ENCODE measurements around the gene MGAM2. TPM values are rescaled to one million over a fixed set of nuclear protein-coding genes. Genes with fewer than 3 reads are reported as not detected.

The MGAM2 gene
- total RNA-seq, 1 donor from 2014 or later: 0.15 TPM

- TF ChIP-seq, protein P1, sequence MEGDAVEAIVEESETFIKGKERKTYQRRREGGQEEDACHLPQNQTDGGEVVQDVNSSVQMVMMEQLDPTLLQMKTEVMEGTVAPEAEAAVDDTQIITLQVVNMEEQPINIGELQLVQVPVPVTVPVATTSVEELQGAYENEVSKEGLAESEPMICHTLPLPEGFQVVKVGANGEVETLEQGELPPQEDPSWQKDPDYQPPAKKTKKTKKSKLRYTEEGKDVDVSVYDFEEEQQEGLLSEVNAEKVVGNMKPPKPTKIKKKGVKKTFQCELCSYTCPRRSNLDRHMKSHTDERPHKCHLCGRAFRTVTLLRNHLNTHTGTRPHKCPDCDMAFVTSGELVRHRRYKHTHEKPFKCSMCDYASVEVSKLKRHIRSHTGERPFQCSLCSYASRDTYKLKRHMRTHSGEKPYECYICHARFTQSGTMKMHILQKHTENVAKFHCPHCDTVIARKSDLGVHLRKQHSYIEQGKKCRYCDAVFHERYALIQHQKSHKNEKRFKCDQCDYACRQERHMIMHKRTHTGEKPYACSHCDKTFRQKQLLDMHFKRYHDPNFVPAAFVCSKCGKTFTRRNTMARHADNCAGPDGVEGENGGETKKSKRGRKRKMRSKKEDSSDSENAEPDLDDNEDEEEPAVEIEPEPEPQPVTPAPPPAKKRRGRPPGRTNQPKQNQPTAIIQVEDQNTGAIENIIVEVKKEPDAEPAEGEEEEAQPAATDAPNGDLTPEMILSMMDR (IDR thresholded peaks at IDR 0.05; ENCODE audit: unreplicated experiment): no peak
- Mint-ChIP-seq H3K36me3 (ENCODE audit: low read depth, unreplicated experiment) (no peaks in the 10 kb centered on the region), H3K27ac (ENCODE audit: unreplicated experiment) (no peak overlapping the region), H3K27me3 (ENCODE audit: unreplicated experiment) (no peaks in the 10 kb centered on the region), H3K4me3 (ENCODE audit: unreplicated experiment) (no peak overlapping the region), H3K9me3 (ENCODE audit: unreplicated experiment) (no peaks in the 10 kb centered on the region), H3K4me1 (ENCODE audit: unreplicated experiment) (no peaks in the 10 kb centered on the region)
- DNase-seq (ENCODE audit: low spot score): no peak
These were observed 22.2 kb downstream of the MGAM2 start for GRCh38 chr7:142133731-142134148.

- no peak for DNase-seq (ENCODE audit: low spot score)
- H3K4me1 Mint-ChIP-seq (ENCODE audit: unreplicated experiment): no peaks in the 10 kb centered on the region
- H3K36me3 Mint-ChIP-seq (ENCODE audit: low read depth, unreplicated experiment): no peaks in the 10 kb centered on the region
- TF ChIP-seq, protein P1 (IDR thresholded peaks at IDR 0.05; ENCODE audit: unreplicated experiment): no peak
- no peak overlapping the region for H3K4me3 Mint-ChIP-seq (ENCODE audit: unreplicated experiment)
- no peak overlapping the region for H3K27ac Mint-ChIP-seq (ENCODE audit: unreplicated experiment)
- H3K27me3 Mint-ChIP-seq (ENCODE audit: unreplicated experiment): no peaks in the 10 kb centered on the region
- no peaks in the 10 kb centered on the region for H3K9me3 Mint-ChIP-seq (ENCODE audit: unreplicated experiment)
These were observed 23.4 kb downstream of the MGAM2 start for GRCh38 chr7:142134909-142135308.

GRCh38 chr7:142138996-142139395 lies 27.5 kb downstream of the MGAM2 start:
- Mint-ChIP-seq H3K27ac (ENCODE audit: unreplicated experiment) (no peak overlapping the region), H3K4me3 (ENCODE audit: unreplicated experiment) (no peak overlapping the region), H3K9me3 (ENCODE audit: unreplicated experiment) (no peaks in the 10 kb centered on the region), H3K36me3 (ENCODE audit: low read depth, unreplicated experiment) (no peaks in the 10 kb centered on the region), H3K27me3 (ENCODE audit: unreplicated experiment) (no peaks in the 10 kb centered on the region), H3K4me1 (ENCODE audit: unreplicated experiment) (no peaks in the 10 kb centered on the region)
- no peak for DNase-seq (ENCODE audit: low spot score)
- TF ChIP-seq, protein P1 (IDR thresholded peaks at IDR 0.05; ENCODE audit: unreplicated experiment): no peak

DNA sequence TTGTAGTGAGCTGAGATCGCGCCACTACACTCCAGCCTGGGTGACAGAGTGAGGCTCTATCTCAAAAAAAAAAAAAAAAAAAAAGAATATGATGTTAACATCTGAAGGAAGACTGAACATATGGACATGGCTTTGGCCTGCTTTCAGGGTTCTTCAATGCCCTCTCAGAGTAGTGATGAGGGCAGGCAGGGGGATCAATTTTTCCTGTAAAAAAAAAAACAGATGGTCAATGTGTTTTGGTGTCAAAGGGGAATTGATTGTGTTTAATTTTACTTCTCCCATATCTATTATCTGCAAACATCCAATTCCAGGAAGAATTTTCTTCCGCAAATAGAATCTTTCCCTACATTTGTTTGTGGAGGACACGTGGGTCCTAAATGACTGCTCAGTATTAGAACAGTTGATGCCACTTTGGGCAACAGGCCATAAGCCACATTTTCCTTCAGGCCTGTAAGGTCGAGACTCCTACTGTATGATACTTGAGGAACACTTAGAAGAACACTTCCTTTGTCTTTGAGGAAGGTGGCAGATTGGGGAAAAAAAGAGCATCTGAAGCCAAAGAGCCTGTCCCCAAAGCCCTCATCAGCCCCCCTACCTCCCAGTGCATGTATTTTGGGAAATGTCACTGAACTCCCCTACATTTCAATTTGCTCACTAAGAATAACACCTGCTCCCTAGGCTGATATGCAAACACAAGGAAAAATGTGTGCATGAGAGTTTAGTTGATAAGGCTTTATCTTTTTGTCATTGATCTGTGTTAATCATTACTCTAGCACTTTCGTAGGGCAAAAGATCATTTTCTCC lies 28.3 kb downstream of the MGAM2 start:
- H3K27ac Mint-ChIP-seq (ENCODE audit: unreplicated experiment): no peak overlapping the region
- H3K4me1 Mint-ChIP-seq (ENCODE audit: unreplicated experiment): no peaks in the 10 kb centered on the region
- H3K36me3 Mint-ChIP-seq (ENCODE audit: low read depth, unreplicated experiment): no peaks in the 10 kb centered on the region
- no peak overlapping the region for H3K4me3 Mint-ChIP-seq (ENCODE audit: unreplicated experiment)
- TF ChIP-seq, protein P1 (IDR thresholded peaks at IDR 0.05; ENCODE audit: unreplicated experiment): no peak
- no peaks in the 10 kb centered on the region for H3K27me3 Mint-ChIP-seq (ENCODE audit: unreplicated experiment)
- DNase-seq (ENCODE audit: low spot score): no peak
- H3K9me3 Mint-ChIP-seq (ENCODE audit: unreplicated experiment): no peaks in the 10 kb centered on the region

- Mint-ChIP-seq H3K36me3 (ENCODE audit: low read depth, unreplicated experiment) (no peaks in the 10 kb centered on the region), H3K27ac (ENCODE audit: unreplicated experiment) (no peak overlapping the region), H3K4me1 (ENCODE audit: unreplicated experiment) (peaks cover 4% of the 10 kb centered on the region), H3K4me3 (ENCODE audit: unreplicated experiment) (no peak overlapping the region), H3K27me3 (ENCODE audit: unreplicated experiment) (no peaks in the 10 kb centered on the region), H3K9me3 (ENCODE audit: unreplicated experiment) (no peaks in the 10 kb centered on the region)
- DNase-seq (ENCODE audit: low spot score): no peak
- TF ChIP-seq, protein P1 (IDR thresholded peaks at IDR 0.05; ENCODE audit: unreplicated experiment): no peak
These were observed 29.0 kb downstream of the MGAM2 start for GRCh38 chr7:142140401-142140959.
